ACC112 (cell line): ENCODE measurements around the gene OR14K1.
"Not testable (repeated sequence)": the region's sequence is repeated elsewhere in the genome, so short reads cannot be mapped to it uniquely, and the experiment has no call there.

ENCODE experiments used
- H2AFZ ChIP-seq: fragments of 200-600 bp; sonication (generic); one replicate; pipeline ENCODE4 v1.6.0; 2017; ENCODE audit warnings: antibody characterized with exemption, low read length; ENCODE audit not compliant: unreplicated experiment
- H3K27ac ChIP-seq: fragments of 200-600 bp; sonication (generic); 2 replicates; pipeline ENCODE4 v1.5.1; 2014; ENCODE audit warnings: low read depth, mild to moderate bottlenecking, antibody characterized with exemption, low read length, moderate library complexity
- H3K27me3 ChIP-seq: fragments of 200-600 bp; sonication (generic); 2 replicates; pipeline ENCODE4 v1.6.1; 2014; ENCODE audit warnings: mild to moderate bottlenecking, antibody characterized with exemption, low read length, moderate library complexity, mixed read lengths; ENCODE audit not compliant: insufficient read depth
- H3K36me3 ChIP-seq: fragments of 200-600 bp; sonication (generic); 2 replicates; pipeline ENCODE4 v1.6.1; 2016; ENCODE audit warnings: mild to moderate bottlenecking, antibody characterized with exemption, low read length, moderate library complexity, mixed read lengths; ENCODE audit not compliant: insufficient read depth
- H3K4me1 ChIP-seq: fragments of 200-600 bp; sonication (generic); one replicate; pipeline ENCODE4 v1.6.1; 2016; ENCODE audit warnings: low read length, mixed read lengths; ENCODE audit not compliant: insufficient read depth, unreplicated experiment, control insufficient read depth
- H3K4me3 ChIP-seq: fragments of 200-600 bp; sonication (generic); 2 replicates; pipeline ENCODE4 v1.5.1; 2014; ENCODE audit warnings: mild to moderate bottlenecking, low read depth, low read length
- H3K79me2 ChIP-seq: fragments of 200-600 bp; sonication (generic); one replicate; pipeline ENCODE4 v1.6.0; 2016; ENCODE audit warnings: low read length; ENCODE audit not compliant: control insufficient read depth, unreplicated experiment, insufficient read depth

OR14K1 gene

GRCh38 chr1:247748041-247748440 is 9.6 kb downstream of the OR14K1 start, which contains the start of gene OR14A2:
Gene OR14A2, minus strand, starts transcription at chr1:247748141.
- H2AFZ ChIP-seq = no peak within 1 kb of the TSS
- no peaks in the 10 kb centered on the region for H3K79me2 ChIP-seq
- no peak within 1 kb of the TSS for H3K27ac ChIP-seq
- no peaks in the 10 kb centered on the region for H3K27me3 ChIP-seq
- H3K4me1 ChIP-seq = no peaks in the 10 kb centered on the region
- no peak within 1 kb of the TSS for H3K4me3 ChIP-seq
- H3K36me3 ChIP-seq = no peaks in the 10 kb centered on the region

GRCh38 chr1:247749870-247750269 is 11.5 kb downstream of the OR14K1 start:
- Histone ChIP-seq H3K79me2 (no peaks in the 10 kb centered on the region), H3K27ac (no peak overlapping the region)

GRCh38 chr1:247754311-247754710 is 15.9 kb downstream of the OR14K1 start:
- not testable (repeated sequence) for H3K4me3 ChIP-seq, H3K4me1 ChIP-seq, H3K27ac ChIP-seq, H2AFZ ChIP-seq, H3K36me3 ChIP-seq, H3K79me2 ChIP-seq, H3K27me3 ChIP-seq

More at GRCh38 chr1:247749870-247750269, 11.5 kb downstream of the OR14K1 start:
- H3K4me3 ChIP-seq = no peak overlapping the region
- H3K27me3 ChIP-seq = no peaks in the 10 kb centered on the region
- no peak overlapping the region for H2AFZ ChIP-seq
- no peaks in the 10 kb centered on the region for H3K36me3 ChIP-seq
- no peaks in the 10 kb centered on the region for H3K4me1 ChIP-seq

DNA sequence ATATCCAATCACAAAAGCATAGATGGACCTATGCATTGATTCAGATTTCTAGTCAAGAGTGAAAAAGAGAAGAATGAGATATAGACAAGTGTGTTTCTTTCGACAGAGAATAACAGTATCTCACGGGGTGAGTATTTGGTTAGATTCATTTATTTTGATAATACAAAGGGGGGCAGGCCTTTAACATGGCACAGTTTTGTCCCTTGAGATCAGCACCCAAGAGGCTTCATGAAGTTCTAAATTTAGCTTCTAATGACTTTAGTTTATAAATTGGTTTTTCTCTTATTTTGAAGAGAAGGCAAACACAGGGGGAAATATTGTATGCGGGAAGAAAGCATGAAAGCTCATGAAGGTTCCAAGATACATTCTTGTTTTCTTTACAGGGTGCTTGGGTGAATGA is 22.0 kb downstream of the OR14K1 start, which contains the start of gene OR1C1:
Gene OR1C1, minus strand, starts transcription at position 101 of the 400 bp plus-strand sequence. CDS start 2,150 bp downstream, outside the sequence.
- Histone ChIP-seq H3K4me3 (no peak within 1 kb of the TSS), H3K36me3 (no peaks in the 10 kb centered on the region), H3K79me2 (no peaks in the 10 kb centered on the region), H3K27ac (no peak within 1 kb of the TSS), H3K4me1 (no peaks in the 10 kb centered on the region), H2AFZ (no peak within 1 kb of the TSS), H3K27me3 (no peaks in the 10 kb centered on the region)

GRCh38 chr1:247769603-247770002 is 31.2 kb downstream of the OR14K1 start:
- Histone ChIP-seq H3K27me3 (no peaks in the 10 kb centered on the region), H3K4me1 (no peaks in the 10 kb centered on the region), H3K79me2 (no peaks in the 10 kb centered on the region), H3K36me3 (no peaks in the 10 kb centered on the region), H2AFZ (no peak overlapping the region), H3K4me3 (no peak overlapping the region), H3K27ac (no peak overlapping the region)
